AG09309 (cell line): ENCODE results near the gene RBBP8NL.

ENCODE experiments used
- DNase-seq: peaks from one replicate; pipeline ENCODE4 v3.0.0-alpha.2; 2010; ENCODE audit warnings: low read depth
- H3K4me3 ChIP-seq: 2 replicates; pipeline ENCODE4 v1.5.1; 2011; ENCODE audit warnings: mild to moderate bottlenecking, low read depth, low read length, moderate library complexity; ENCODE audit not compliant: control insufficient read depth
- CTCF ChIP-seq: IDR thresholded peaks from 2 replicates; pipeline ENCODE4 v1.5.1; 2011; ENCODE audit warnings: mild to moderate bottlenecking, low read depth, low read length, inconsistent platforms; ENCODE audit not compliant: insufficient read depth, control insufficient read depth; ENCODE audit errors: missing control alignments

RBBP8NL gene

GRCh38 chr20:62461834-62462233 is 34.5 kb upstream of the RBBP8NL start:
- no peak overlapping the region for H3K4me3 ChIP-seq
- no peak for DNase-seq
- no peak for TF ChIP-seq CTCF

GRCh38 chr20:62461157-62461556 is 33.8 kb upstream of the RBBP8NL start:
- no peak for DNase-seq
- TF ChIP-seq CTCF = no peak

GRCh38 chr20:62460678-62461077 is 33.3 kb upstream of the RBBP8NL start:
- no peak overlapping the region for H3K4me3 ChIP-seq
- no peak for DNase-seq
- no peak for TF ChIP-seq CTCF

More at GRCh38 chr20:62461157-62461556, 33.8 kb upstream of the RBBP8NL start:
- H3K4me3 ChIP-seq = no peak overlapping the region

- TF ChIP-seq CTCF = no peak
- DNase-seq = no peak
- H3K4me3 ChIP-seq = no peak overlapping the region
Observed at GRCh38 chr20:62459488-62459887, 32.1 kb upstream of the RBBP8NL start.

- no peak for DNase-seq
- no peak for TF ChIP-seq CTCF
- H3K4me3 ChIP-seq = no peak overlapping the region
Observed at GRCh38 chr20:62458275-62459251, 31.2 kb upstream of the RBBP8NL start.

- H3K4me3 ChIP-seq = no peak overlapping the region
- no peak for DNase-seq
- TF ChIP-seq CTCF = no peak
Observed at GRCh38 chr20:62457831-62458230, 30.5 kb upstream of the RBBP8NL start.
